Left forelimb (tissue), 1 donor: ENCODE data around the gene KRT25.

ENCODE experiments used
- DNase-seq: peaks from one replicate; pipeline ENCODE4 v3.0.0-alpha.2; 2018; ENCODE audit warnings: low spot score

The KRT25 gene, protein sequence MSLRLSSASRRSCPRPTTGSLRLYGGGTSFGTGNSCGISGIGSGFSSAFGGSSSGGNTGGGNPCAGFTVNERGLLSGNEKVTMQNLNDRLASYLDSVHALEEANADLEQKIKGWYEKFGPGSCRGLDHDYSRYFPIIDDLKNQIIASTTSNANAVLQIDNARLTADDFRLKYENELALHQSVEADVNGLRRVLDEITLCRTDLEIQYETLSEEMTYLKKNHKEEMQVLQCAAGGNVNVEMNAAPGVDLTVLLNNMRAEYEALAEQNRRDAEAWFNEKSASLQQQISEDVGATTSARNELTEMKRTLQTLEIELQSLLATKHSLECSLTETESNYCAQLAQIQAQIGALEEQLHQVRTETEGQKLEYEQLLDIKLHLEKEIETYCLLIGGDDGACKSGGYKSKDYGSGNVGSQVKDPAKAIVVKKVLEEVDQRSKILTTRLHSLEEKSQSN

GRCh38 chr17:40755231-40755630 lies at the start of gene KRT25:
TSS of gene KRT25 (minus strand) at chr17:40755331. CDS start at chr17:40755271, 60 bp downstream.
- no peak for DNase-seq

DNA sequence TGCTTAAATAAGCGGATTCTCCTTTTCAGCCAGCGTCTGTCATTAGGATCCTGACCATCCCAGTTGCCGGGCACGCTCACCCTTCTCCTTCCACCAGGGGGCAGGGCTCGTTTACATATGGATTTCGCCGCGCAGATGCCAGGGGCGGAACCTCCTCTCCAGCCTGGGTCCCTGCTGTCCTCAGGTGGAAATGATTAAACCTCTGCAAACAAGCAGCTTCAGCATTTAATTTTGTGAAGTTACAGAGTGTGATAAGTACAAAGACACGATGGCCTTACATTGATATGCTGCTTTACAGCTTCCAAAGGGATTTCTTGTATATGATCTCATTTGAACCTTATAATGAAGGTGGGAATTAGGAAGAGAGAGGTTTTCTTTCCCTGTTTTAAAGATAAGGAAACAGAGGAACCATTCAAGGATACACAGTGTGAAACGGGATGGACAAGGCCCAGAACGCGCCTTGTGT lies 48.5 kb upstream of the KRT25 start:
- peak; percentile 79 for DNase-seq

DNA sequence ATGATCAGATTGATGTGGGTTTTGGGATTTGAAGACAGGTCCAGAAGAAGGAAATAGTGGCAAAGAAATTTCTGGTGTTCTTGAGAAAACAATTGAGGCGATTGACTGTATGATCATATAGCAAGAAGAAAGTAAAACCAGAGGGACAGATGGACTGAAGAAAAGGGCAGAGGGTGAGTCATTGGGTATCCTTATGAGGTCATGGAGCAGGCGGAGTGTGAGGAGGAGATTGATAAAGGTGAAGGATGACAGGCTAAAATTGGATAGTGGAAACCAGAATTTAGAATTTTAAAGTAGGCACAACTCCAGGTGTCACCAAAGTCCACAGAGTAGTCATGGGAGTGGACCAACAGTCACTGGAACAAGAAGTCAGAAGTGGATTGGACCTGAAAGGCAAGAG lies 46.0 kb upstream of the KRT25 start:
- no peak for DNase-seq

DNA sequence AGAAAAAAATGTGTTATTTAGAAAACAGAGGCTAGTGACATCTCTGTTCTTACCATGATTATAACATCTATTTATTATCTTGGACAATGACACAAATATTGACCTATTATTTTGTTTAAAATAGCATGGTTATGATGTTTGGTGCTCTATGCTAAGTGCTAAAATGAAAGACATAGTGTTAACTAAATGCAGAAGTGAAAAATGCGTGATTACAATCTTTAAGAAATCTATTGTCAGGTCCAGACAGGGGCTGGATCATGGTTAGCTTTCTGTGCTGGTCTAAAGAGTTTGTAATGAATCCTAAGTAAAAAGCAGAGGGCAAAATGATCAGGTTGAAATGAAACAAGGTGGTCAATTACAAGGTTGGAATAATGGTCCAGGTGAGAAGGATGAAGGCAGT lies 45.2 kb upstream of the KRT25 start:
- DNase-seq, result no peak

DNA sequence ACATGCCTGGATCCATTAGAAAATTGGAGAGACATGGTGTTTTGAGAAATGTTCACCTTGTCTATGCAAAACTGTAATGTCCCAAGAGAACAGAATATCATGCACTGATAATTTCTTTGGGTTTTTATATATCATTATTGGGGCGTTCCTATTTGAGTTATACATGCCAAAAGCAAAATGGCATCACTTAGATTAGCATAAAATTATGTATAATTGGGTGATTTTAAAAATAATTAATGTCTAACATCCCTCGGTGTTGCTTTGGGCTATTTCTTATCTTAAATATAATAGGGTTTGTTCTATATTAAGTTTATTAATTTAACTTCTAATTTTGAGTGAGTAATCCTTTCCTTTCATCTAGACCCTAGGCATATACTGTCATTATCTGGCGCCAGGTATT lies 44.7 kb upstream of the KRT25 start, which contains the start of gene KRT28:
TSS of gene KRT28 (minus strand) at position 101 of the 400 bp plus-strand sequence. CDS start at position 35, 66 bp downstream.
- no peak for DNase-seq

GRCh38 chr17:40796846-40797245 lies 41.7 kb upstream of the KRT25 start:
- no peak for DNase-seq

GRCh38 chr17:40795019-40795667 lies 40.0 kb upstream of the KRT25 start:
- no peak for DNase-seq

- DNase-seq, result no peak
Observed at GRCh38 chr17:40794466-40794865, 39.3 kb upstream of the KRT25 start.

GRCh38 chr17:40793832-40794231 lies 38.7 kb upstream of the KRT25 start:
- no peak for DNase-seq

- no peak for DNase-seq
Observed at GRCh38 chr17:40791787-40792436, 36.8 kb upstream of the KRT25 start.

- DNase-seq, result no peak
Observed at GRCh38 chr17:40791111-40791510, 36.0 kb upstream of the KRT25 start.

DNA sequence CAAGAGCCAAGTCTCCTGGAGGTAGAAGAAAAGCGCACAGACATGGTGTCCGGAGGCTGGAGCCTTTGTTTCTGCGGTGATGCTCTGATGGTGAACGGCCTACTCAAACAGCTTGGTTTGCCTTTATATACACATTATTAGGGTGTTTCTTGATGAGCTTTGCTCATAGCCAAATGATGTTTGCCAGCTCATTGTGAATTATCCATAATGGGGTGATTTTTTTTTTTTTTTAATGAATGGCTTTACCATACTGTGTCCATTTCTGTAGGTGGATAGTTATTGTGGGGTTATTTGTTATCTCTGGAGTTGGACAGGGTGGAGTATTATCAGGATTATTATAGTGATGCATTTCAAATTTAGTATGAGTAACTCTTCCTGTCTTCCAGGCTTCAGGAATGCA lies 27.3 kb upstream of the KRT25 start, which contains the start of gene KRT27:
TSS of gene KRT27 (minus strand) at position 101 of the 400 bp plus-strand sequence. CDS start at position 44, 57 bp downstream.
- no peak for DNase-seq

- no peak for DNase-seq
Observed at GRCh38 chr17:40779181-40779909, 24.2 kb upstream of the KRT25 start.

DNA sequence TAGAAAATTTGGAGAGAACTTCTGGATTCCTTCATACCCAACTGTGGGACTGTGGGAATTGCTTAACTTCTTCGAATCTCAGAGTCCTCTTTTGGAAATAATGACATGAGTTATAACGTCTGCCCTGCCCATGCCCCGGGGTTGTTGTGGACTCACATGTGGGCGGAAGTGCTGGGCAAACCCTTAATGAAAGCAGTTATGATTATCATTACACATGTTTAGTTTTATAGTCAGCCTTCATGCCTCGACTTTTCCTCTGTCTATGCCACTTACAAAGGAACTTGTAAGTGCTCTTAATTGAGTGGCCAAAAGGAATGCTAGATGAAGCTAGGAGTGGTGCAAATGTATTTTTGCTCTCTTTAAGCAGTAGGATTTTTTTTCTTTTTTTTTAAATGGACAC lies 23.3 kb upstream of the KRT25 start:
- DNase-seq, result no peak

- DNase-seq, result no peak
Observed at GRCh38 chr17:40777971-40778370, 22.8 kb upstream of the KRT25 start.

GRCh38 chr17:40777459-40777858 lies 22.3 kb upstream of the KRT25 start:
- DNase-seq, result no peak

GRCh38 chr17:40775945-40776344 lies 20.8 kb upstream of the KRT25 start:
- DNase-seq, result no peak

DNA sequence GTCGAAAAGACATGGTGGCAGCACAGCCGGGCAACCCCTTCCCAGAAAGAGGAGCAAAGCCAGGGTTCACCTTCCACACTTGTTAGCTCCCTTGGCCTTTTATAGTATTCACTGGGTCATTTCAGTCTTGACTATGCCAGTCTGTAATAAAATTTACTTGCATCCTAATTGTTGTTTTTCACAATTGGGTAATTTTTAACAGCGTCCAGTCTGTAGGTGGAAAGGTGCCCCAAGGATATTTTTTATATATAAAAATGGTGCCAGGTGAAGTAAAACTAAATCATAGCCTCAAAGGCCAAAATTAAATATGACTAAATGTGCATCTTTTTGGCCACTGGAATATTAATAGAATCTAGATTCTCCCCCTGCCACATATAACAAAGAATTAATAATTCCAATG lies 17.0 kb upstream of the KRT25 start, which contains the start of gene KRT26:
TSS of gene KRT26 (minus strand) at position 101 of the 400 bp plus-strand sequence. CDS start at position 13, 88 bp downstream.
- DNase-seq, result no peak

DNA sequence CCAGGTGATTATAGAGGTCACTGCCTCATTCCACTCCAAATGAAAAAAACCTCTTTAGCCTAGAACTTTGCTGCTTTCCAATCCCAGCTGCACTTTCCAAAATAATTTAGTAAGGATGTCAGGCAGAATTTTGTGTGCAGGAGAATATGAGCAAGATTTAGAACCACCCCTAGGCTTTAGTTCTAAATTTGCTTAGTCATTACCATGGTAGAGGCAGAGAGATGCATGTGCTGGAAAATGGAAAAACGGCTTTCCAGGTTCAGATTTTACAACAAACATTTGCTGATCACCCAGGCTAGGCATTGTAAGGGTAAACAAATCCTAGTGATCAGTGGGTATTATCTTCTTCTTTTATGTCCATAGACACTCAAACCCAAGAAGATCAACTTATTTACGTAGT lies 10.5 kb upstream of the KRT25 start:
- no peak for DNase-seq

DNA sequence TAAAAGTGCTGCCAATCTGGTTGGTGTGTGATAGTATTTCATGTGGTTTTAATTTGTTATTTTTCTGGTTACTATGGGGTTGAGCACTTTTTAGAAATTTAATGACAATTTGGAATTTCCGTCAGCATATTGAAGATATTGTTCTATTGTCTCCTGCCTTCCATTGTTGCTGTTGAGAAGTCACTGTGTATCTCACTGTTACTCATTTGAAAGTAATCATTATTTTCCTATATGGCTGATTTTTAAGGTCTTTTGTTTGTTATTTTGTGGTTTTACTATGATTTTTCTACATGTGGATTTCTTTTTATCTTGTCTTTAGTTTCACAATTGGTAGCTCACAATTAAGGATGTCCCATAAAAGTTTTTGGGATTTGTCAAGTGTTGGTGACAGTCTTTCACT lies 8.6 kb upstream of the KRT25 start:
- no peak for DNase-seq

DNA sequence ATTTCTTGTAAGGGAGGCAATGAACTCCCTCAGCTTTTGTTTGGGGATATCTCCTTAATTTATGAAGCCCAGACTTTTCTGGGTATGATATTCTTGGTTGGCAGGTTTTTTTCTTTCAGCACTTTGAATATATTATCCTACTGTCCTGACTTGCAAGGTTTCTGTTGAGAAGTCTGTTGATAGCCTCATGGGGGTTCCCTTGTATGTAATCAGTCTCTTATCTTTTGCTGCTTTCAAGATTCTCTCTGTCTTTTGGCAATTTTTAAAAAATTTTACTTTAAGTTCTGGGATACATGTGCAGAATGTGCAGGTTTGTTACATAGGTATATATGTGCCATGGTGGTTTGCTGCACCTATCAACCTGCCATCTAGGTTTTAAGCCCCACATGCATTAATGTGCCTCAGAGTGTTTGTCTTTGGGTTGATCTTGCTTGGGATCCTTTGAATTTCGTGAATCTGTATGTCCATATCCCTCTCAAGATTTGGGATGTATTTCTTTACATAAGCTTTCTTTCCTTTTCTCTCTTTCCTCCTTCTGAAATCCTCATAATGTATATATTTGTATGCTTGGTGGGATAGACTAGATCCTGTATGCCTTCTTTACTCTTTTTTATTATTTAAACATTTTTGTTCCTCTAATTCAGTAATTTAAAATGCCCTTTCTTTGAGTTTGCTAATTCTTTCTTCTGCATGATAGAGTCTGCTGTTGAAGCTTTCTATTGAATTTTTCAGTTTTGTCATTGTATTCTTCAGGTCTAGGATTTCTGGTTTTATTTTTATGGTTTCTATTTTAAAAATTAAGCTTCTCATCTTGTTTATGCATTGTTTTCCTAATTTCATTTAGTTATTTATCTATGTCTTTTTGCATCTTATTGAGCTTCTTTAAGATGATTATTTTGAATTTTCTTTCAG lies 5.2 kb upstream of the KRT25 start:
- no peak for DNase-seq
